IMR-90 (cell line): ENCODE measurements around the gene DCAF5. TPM values are rescaled to one million over a fixed set of nuclear protein-coding genes. Genes with fewer than 3 reads are reported as not detected.

Experiments used
- ATAC-seq: fragments of 200-7000 bp; cut with Tn5 transposase; 2 replicates; pipeline ENCODE4 v1.9.1; 2020; ENCODE audit warnings: low read depth, mild to moderate bottlenecking, moderate library complexity
- BruUV-seq: library from RNA; stranded (reverse); fragments of 400-500 nt; replicated peaks from 2 replicates; lab custom pipeline; 2021; lab: Mats Ljungman, UMichigan
- CTCF ChIA-PET: fragments of 300-600 bp; formaldehyde crosslinking; extraction: SDS; loops from one replicate; lab custom pipeline; 2021; ENCODE audit warnings: antibody characterized with exemption; lab: Yijun Ruan, JAX
- POLR2A ChIA-PET: fragments of 300-600 bp; sonication (Branson Sonifier 250); formaldehyde crosslinking; loops from one replicate; lab custom pipeline; 2022; ENCODE audit warnings: antibody characterized with exemption; ENCODE audit not compliant: unreplicated experiment; lab: Charles Lee
- DNase-seq: peaks from one replicate; pipeline ENCODE4 v3.0.0; 2013
- H2AFZ ChIP-seq: replicated peaks from 2 replicates; pipeline ENCODE3; 2013; ENCODE audit warnings: low read length, mild to moderate bottlenecking; ENCODE audit not compliant: poor library complexity
- H2AK5ac ChIP-seq: 2 replicates; pipeline ENCODE4 v1.6.1; 2013; ENCODE audit warnings: low read depth, low read length, inconsistent platforms
- H2AK9ac ChIP-seq: replicated peaks from 2 replicates; pipeline ENCODE3; 2013; ENCODE audit warnings: mild to moderate bottlenecking, low read depth, low read length, moderate library complexity; ENCODE audit not compliant: poor library complexity
- H2BK120ac ChIP-seq: 2 replicates; pipeline ENCODE4 v1.6.1; 2013; ENCODE audit warnings: low read depth, low read length, inconsistent platforms
- H2BK15ac ChIP-seq: 3 replicates; pipeline ENCODE4 v1.6.1; 2013; ENCODE audit warnings: low read depth, low read length, inconsistent platforms
- H2BK20ac ChIP-seq: 2 replicates; pipeline ENCODE4 v1.6.1; 2013; ENCODE audit warnings: low read depth, mild to moderate bottlenecking, inconsistent platforms, low read length, moderate library complexity
- H2BK5ac ChIP-seq: 2 replicates; pipeline ENCODE4 v1.6.1; 2013; ENCODE audit warnings: mild to moderate bottlenecking, low read depth, low read length, inconsistent platforms; ENCODE audit not compliant: poor library complexity, severe bottlenecking
- H3K14ac ChIP-seq: replicated peaks from 2 replicates; pipeline ENCODE4 v1.6.1; 2013; ENCODE audit warnings: low read depth, low read length, inconsistent platforms
- H3K18ac ChIP-seq: 2 replicates; pipeline ENCODE4 v1.6.1; 2013; ENCODE audit warnings: low read depth, low read length, control low read depth
- H3K23ac ChIP-seq: 2 replicates; pipeline ENCODE4 v1.6.1; 2013; ENCODE audit warnings: low read depth, low read length, inconsistent platforms
- H3K27ac ChIP-seq: 2 replicates; pipeline ENCODE4 v1.5.1; 2013; ENCODE audit warnings: mild to moderate bottlenecking, control low read depth, low read length; ENCODE audit not compliant: insufficient read depth
- H3K27me3 ChIP-seq: 2 replicates; pipeline ENCODE4 v1.6.1; 2013; ENCODE audit warnings: low read length; ENCODE audit not compliant: control insufficient read depth, insufficient read depth
- H3K36me3 ChIP-seq: 2 replicates; pipeline ENCODE4 v1.6.1; 2013; ENCODE audit warnings: low read length, mixed read lengths; ENCODE audit not compliant: control insufficient read depth, insufficient read depth
- H3K4ac ChIP-seq: 2 replicates; pipeline ENCODE4 v1.6.1; 2013; ENCODE audit warnings: low read depth, low read length, inconsistent platforms
- H3K4me1 ChIP-seq: 2 replicates; pipeline ENCODE4 v1.6.1; 2013; ENCODE audit warnings: low read length, mixed read lengths; ENCODE audit not compliant: control insufficient read depth, insufficient read depth
- H3K4me2 ChIP-seq: 2 replicates; pipeline ENCODE4 v1.6.1; 2013; ENCODE audit warnings: low read depth, mild to moderate bottlenecking, control low read depth, low read length, moderate library complexity
- H3K4me3 ChIP-seq: 2 replicates; pipeline ENCODE4 v1.5.1; 2013; ENCODE audit warnings: low read depth, mild to moderate bottlenecking, control low read depth, low read length, moderate library complexity; ENCODE audit not compliant: insufficient read depth
- H3K56ac ChIP-seq: 2 replicates; pipeline ENCODE4 v1.6.1; 2013; ENCODE audit warnings: low read length, inconsistent platforms; ENCODE audit not compliant: insufficient read depth; ENCODE audit errors: extremely low read depth
- H3K79me1 ChIP-seq, 2 experiments: 2 replicates each; pipeline ENCODE4 v1.6.1; 2013; ENCODE audit warnings: low read length in 2 of 2, inconsistent platforms in 1 of 2, low read depth in 1 of 2
- H3K9ac ChIP-seq: 2 replicates; pipeline ENCODE4 v1.6.1; 2013; ENCODE audit warnings: low read depth, low read length, control low read depth
- H3K9me1 ChIP-seq: 2 replicates; pipeline ENCODE4 v1.6.1; 2013; ENCODE audit warnings: low read length, inconsistent platforms; ENCODE audit not compliant: insufficient read depth
- H3K9me3 ChIP-seq: 2 replicates; pipeline ENCODE4 v1.6.1; 2013; ENCODE audit warnings: low read length; ENCODE audit not compliant: control insufficient read depth, insufficient read depth
- H4K20me1 ChIP-seq: 2 replicates; pipeline ENCODE4 v1.6.1; 2013; ENCODE audit warnings: low read length, inconsistent platforms; ENCODE audit not compliant: insufficient read depth
- H4K5ac ChIP-seq: 2 replicates; pipeline ENCODE4 v1.6.1; 2013; ENCODE audit warnings: mild to moderate bottlenecking, low read depth, low read length, control low read depth
- H4K8ac ChIP-seq, 2 experiments: 2 replicates each; pipeline ENCODE4 v1.6.1; 2013; ENCODE audit warnings: low read depth in 2 of 2, low read length in 2 of 2, control low read depth in 1 of 2, inconsistent platforms in 1 of 2
- H4K91ac ChIP-seq: 2 replicates; pipeline ENCODE4 v1.6.1; 2013; ENCODE audit warnings: low read depth, low read length, inconsistent platforms; ENCODE audit not compliant: insufficient read depth
- CEBPB ChIP-seq: IDR thresholded peaks from 2 replicates; pipeline ENCODE4 v1.6.1; 2012; ENCODE audit warnings: low read depth, low read length, improper control_type of control experiment
- FOS ChIP-seq: fragments of 150-350 bp; IDR thresholded peaks from 2 replicates; pipeline ENCODE4 v1.6.1; 2016; ENCODE audit warnings: low read depth, low read length
- MAZ ChIP-seq: IDR thresholded peaks from 2 replicates; pipeline ENCODE4 v1.6.1; 2012; ENCODE audit warnings: low read depth, mild to moderate bottlenecking, low read length, improper control_type of control experiment, moderate library complexity, borderline replicate concordance
- MXI1 ChIP-seq: IDR thresholded peaks from 2 replicates; pipeline ENCODE4 v1.6.1; 2012; ENCODE audit warnings: low read depth, mild to moderate bottlenecking, low read length, moderate library complexity, borderline replicate concordance
- NFE2L2 ChIP-seq: fragments of 150-350 bp; IDR thresholded peaks from 2 replicates; pipeline ENCODE4 v1.6.1; 2016; ENCODE audit warnings: low read depth, mild to moderate bottlenecking, low read length
- POLR2A ChIP-seq: IDR thresholded peaks from 2 replicates; pipeline ENCODE4 v1.6.1; 2012; ENCODE audit warnings: mild to moderate bottlenecking, low read depth, low read length
- RAD21 ChIP-seq: IDR thresholded peaks from 2 replicates; pipeline ENCODE4 v1.6.1; 2012; ENCODE audit warnings: low read length, improper control_type of control experiment
- RCOR1 ChIP-seq: IDR thresholded peaks from 2 replicates; pipeline ENCODE4 v1.6.1; 2012; ENCODE audit warnings: mild to moderate bottlenecking, low read length, improper control_type of control experiment; ENCODE audit not compliant: insufficient replicate concordance
- SMC3 ChIP-seq: fragments of 150-350 bp; IDR thresholded peaks from 2 replicates; pipeline ENCODE4 v1.6.1; 2016; ENCODE audit warnings: low read depth, mild to moderate bottlenecking, antibody characterized with exemption, low read length, moderate library complexity
- WGBS, 2 experiments: methylation state at CpG; one replicate each; pipeline versions ENCODE4 v1.1.5 to v1.1.7; 2013; ENCODE audit warnings: missing lambda C conversion rate in 2 of 2; ENCODE audit not compliant: insufficient read length in 1 of 2; ENCODE audit errors: extremely low coverage in 2 of 2; 5-methylcytosine and 5-hydroxymethylcytosine counted together
- dilution Hi-C: fragments of 300-500 bp; cut with HindIII; formaldehyde crosslinking; loops from one replicate; pipeline ENCODE4 v1.14.3; 2018; ENCODE audit warnings: low sequenced_read_pairs; ENCODE audit not compliant: unreplicated experiment
- in situ Hi-C: fragments of 300-500 bp; cut with MboI; formaldehyde crosslinking; loops from 3 replicates; pipeline ENCODE4 v1.14.3; 2019; ENCODE audit warnings: low sequenced_read_pairs, inconsistent platforms, mixed read lengths
- intact Hi-C: fragments of 100-400 bp; cut with micrococcal nuclease; formaldehyde crosslinking; loops from 2 replicates; pipeline ENCODE4 v1.10.0; 2022
- polyA plus RNA-seq, 3 experiments: library from polyadenylated mRNA; depleted of rRNA; stranded (reverse); fragments of >200 nt; gene quantifications; 2 replicates each; pipeline ENCODE4 v1.2.3, GENCODE V29; 2012; ENCODE audit warnings: low replicate concordance in 1 of 3
- total RNA-seq: library from RNA; depleted of rRNA; stranded (reverse); fragments of >200 nt; gene quantifications from 2 replicates; pipeline ENCODE4 v1.2.3, GENCODE V29; 2012
- TF ChIP-seq, protein P1 (sequence below): fragments of 150-350 bp; IDR thresholded peaks from 2 replicates; pipeline ENCODE4 v1.6.1; 2016; ENCODE audit warnings: low read depth, mild to moderate bottlenecking, low read length, moderate library complexity, borderline replicate concordance
- TF ChIP-seq, protein P2 (sequence below): conservative IDR thresholded peaks from 2 replicates; pipeline ENCODE4 v1.5.1; 2012; ENCODE audit warnings: mild to moderate bottlenecking, low read depth, low read length, improper control_type of control experiment
- TF ChIP-seq, protein P3 (sequence below): fragments of 150-350 bp; IDR thresholded peaks from 2 replicates; pipeline ENCODE4 v1.6.1; 2017; ENCODE audit warnings: mild to moderate bottlenecking, antibody characterized with exemption, low read length, low read depth

The DCAF5 gene
- total and polyA plus RNA-seq, 2 of the 4 experiments (the other 2 are of a cell fraction), result 17.6 to 30.4 TPM

GRCh38 chr14:69042299-69042698 is 110.6 kb downstream of the DCAF5 start:
- ChIA-PET CTCF (no interaction called here), POLR2A (no interaction called here)
- Histone ChIP-seq H3K9me3 (no peaks in the 10 kb centered on the region), H3K18ac (no peak overlapping the region), H3K23ac (0 out of 2 replicates have a peak overlapping the region, but pooled peaks have one; percentile 48), H4K8ac (no peak overlapping the region), H2AK5ac (no peak overlapping the region), H3K36me3 (no peaks in the 10 kb centered on the region), H4K20me1 (peaks cover 10% of the 10 kb centered on the region; the same call in 1 of the 2 replicates), H3K79me1 (peaks cover 6 to 50% of the 10 kb centered on the region in 2 experiments; a peak in 3 of 4 replicates), H3K27me3 (no peaks in the 10 kb centered on the region), H4K91ac (no peak overlapping the region), H2BK15ac (peak overlapping the region; percentile 91; the same call in 1 of the 3 replicates), H2AK9ac (no peak overlapping the region), H4K5ac (no peak overlapping the region), H2AFZ (no peak overlapping the region), H3K9me1 (peaks cover 57% of the 10 kb centered on the region), H3K56ac (0 out of 2 replicates have a peak overlapping the region, but pooled peaks have one; percentile 1), H3K9ac (no peak overlapping the region), H3K14ac (peak overlapping the region; percentile 34; the same call in 1 of the 2 replicates), H2BK5ac (no peak overlapping the region), H3K27ac (no peak overlapping the region), H2BK120ac (no peak overlapping the region; the same call in 1 of the 2 replicates), H3K4me1 (peaks cover 52% of the 10 kb centered on the region), H3K4me2 (no peak overlapping the region), H3K4me3 (no peak overlapping the region), H3K4ac (no peak overlapping the region), H2BK20ac (peak overlapping the region; percentile 77)
- intact Hi-C loops, result loop anchor here (10.0 kb wide), 1 partner anchor 53 kb away; no protein-coding TSS in a partner anchor
- no peak for ATAC-seq
- BruUV-seq, result no TSS peak
- in situ Hi-C loops, result no loop called here
- TF ChIP-seq, protein P1, sequence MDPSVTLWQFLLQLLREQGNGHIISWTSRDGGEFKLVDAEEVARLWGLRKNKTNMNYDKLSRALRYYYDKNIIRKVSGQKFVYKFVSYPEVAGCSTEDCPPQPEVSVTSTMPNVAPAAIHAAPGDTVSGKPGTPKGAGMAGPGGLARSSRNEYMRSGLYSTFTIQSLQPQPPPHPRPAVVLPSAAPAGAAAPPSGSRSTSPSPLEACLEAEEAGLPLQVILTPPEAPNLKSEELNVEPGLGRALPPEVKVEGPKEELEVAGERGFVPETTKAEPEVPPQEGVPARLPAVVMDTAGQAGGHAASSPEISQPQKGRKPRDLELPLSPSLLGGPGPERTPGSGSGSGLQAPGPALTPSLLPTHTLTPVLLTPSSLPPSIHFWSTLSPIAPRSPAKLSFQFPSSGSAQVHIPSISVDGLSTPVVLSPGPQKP, result no peak
- no peak for TF ChIP-seq RAD21
- TF ChIP-seq SMC3, result no peak
- TF ChIP-seq RCOR1, result no peak
- TF ChIP-seq, protein P2, sequence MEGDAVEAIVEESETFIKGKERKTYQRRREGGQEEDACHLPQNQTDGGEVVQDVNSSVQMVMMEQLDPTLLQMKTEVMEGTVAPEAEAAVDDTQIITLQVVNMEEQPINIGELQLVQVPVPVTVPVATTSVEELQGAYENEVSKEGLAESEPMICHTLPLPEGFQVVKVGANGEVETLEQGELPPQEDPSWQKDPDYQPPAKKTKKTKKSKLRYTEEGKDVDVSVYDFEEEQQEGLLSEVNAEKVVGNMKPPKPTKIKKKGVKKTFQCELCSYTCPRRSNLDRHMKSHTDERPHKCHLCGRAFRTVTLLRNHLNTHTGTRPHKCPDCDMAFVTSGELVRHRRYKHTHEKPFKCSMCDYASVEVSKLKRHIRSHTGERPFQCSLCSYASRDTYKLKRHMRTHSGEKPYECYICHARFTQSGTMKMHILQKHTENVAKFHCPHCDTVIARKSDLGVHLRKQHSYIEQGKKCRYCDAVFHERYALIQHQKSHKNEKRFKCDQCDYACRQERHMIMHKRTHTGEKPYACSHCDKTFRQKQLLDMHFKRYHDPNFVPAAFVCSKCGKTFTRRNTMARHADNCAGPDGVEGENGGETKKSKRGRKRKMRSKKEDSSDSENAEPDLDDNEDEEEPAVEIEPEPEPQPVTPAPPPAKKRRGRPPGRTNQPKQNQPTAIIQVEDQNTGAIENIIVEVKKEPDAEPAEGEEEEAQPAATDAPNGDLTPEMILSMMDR, result no peak
- TF ChIP-seq NFE2L2, result no peak
- no peak for TF ChIP-seq POLR2A
- TF ChIP-seq, protein P3, sequence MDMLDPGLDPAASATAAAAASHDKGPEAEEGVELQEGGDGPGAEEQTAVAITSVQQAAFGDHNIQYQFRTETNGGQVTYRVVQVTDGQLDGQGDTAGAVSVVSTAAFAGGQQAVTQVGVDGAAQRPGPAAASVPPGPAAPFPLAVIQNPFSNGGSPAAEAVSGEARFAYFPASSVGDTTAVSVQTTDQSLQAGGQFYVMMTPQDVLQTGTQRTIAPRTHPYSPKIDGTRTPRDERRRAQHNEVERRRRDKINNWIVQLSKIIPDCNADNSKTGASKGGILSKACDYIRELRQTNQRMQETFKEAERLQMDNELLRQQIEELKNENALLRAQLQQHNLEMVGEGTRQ, result no peak
- TF ChIP-seq FOS, result no peak
- TF ChIP-seq CEBPB, result no peak
- no peak for TF ChIP-seq MAZ
- no peak for TF ChIP-seq MXI1
- DNase-seq, result no peak
- dilution Hi-C loops, result no loop called here
- WGBS, 2 experiments, result no CpG with 5 or more reads among the region's 3 CpGs
